ENCODE data around the gene GRIN2D. TPM values are rescaled to one million over a fixed set of nuclear protein-coding genes. Genes with fewer than 3 reads are reported as not detected.

GRIN2D gene
- total RNA-seq, 1 donor: 0.54 TPM

GRCh38 chr19:48436586-48436985, 43.1 kb downstream of the GRIN2D start:
- DNase-seq (ENCODE audit: low read depth in 2 of 3, low spot score in 2 of 3): no peak

GRCh38 chr19:48441360-48442050, 48.0 kb downstream of the GRIN2D start:
- DNase-seq (ENCODE audit: low read depth in 2 of 3, low spot score in 2 of 3): no peak

GRCh38 chr19:48442116-48443035, 48.9 kb downstream of the GRIN2D start:
- no peak for DNase-seq (ENCODE audit: low read depth in 2 of 3, low spot score in 2 of 3)

GRCh38 chr19:48443256-48443655, 49.8 kb downstream of the GRIN2D start:
- peak in 1 of 3 donors; percentile 27 for DNase-seq (ENCODE audit: low read depth in 2 of 3, low spot score in 2 of 3)

Other genes with a start within 250 kb of the GRIN2D start
- gene LIG1, start 223.3 kb upstream of the GRIN2D start, total RNA-seq: 42.8 TPM
- gene ZSWIM9, start 223.0 kb upstream of the GRIN2D start, total RNA-seq: 6.5 TPM
- 68.1 TPM for gene CARD8, start 137.8 kb upstream of the GRIN2D start, total RNA-seq
- gene ZNF114, start 123.6 kb upstream of the GRIN2D start, total RNA-seq: 2.2 TPM
- 229 TPM for gene EMP3, start 68.1 kb upstream of the GRIN2D start, total RNA-seq
- gene TMEM143, start 29.7 kb upstream of the GRIN2D start, total RNA-seq: 6.2 TPM
- gene SYNGR4, start 29.3 kb upstream of the GRIN2D start, total RNA-seq: not detected
- gene KDELR1, start 2.1 kb upstream of the GRIN2D start, total RNA-seq: 75.9 TPM
- 41.2 TPM for gene GRWD1, start 52.3 kb downstream of the GRIN2D start, total RNA-seq
- gene KCNJ14, start 61.9 kb downstream of the GRIN2D start, total RNA-seq: 1.6 TPM
- 62.7 TPM for gene CYTH2, start 75.7 kb downstream of the GRIN2D start, total RNA-seq
- gene LMTK3, start 118.2 kb downstream of the GRIN2D start, total RNA-seq: 0.54 TPM
- gene SULT2B1, start 158.5 kb downstream of the GRIN2D start, total RNA-seq: not detected
- not detected for gene SPACA4, start 213.1 kb downstream of the GRIN2D start, total RNA-seq
- gene FAM83E, start 221.4 kb downstream of the GRIN2D start, total RNA-seq: 3.2 TPM
- 4,879 TPM for gene RPL18, start 225.5 kb downstream of the GRIN2D start, total RNA-seq
- 10.0 TPM for gene SPHK2, start 225.8 kb downstream of the GRIN2D start, total RNA-seq
- 9.4 TPM for gene DBP, start 243.7 kb downstream of the GRIN2D start, total RNA-seq